H1 (cell line): ENCODE results near the gene VTN. TPM values are rescaled to one million over a fixed set of nuclear protein-coding genes. Genes with fewer than 3 reads are reported as not detected.
A peak's percentile ranks its signal among the peaks of the same experiment; 100 is the strongest.

Source experiments
- EGR1 ChIP-seq: IDR thresholded peaks from 2 replicates; pipeline ENCODE4 v1.6.1; 2011; ENCODE audit warnings: low read depth, low read length, borderline replicate concordance
- EP300 ChIP-seq, 2 experiments: IDR thresholded peaks; 1 replicate in 1 of 2; 2 replicates in 1 of 2; pipeline ENCODE4 v1.6.1; 2011 to 2012; ENCODE audit warnings: low read depth in 2 of 2, low read length in 2 of 2, mild to moderate bottlenecking in 2 of 2, borderline replicate concordance in 1 of 2, inconsistent platforms in 1 of 2, moderate library complexity in 1 of 2
- HDAC2 ChIP-seq, 2 experiments: fragments of 300-600 bp in 1 of 2; sonication (generic) in 1 of 2; IDR thresholded peaks; 2 replicates each; pipeline ENCODE4 v1.6.1; 2011 to 2012; ENCODE audit warnings: low read depth in 2 of 2, low read length in 2 of 2, mild to moderate bottlenecking in 2 of 2, moderate library complexity in 2 of 2, borderline replicate concordance in 1 of 2, inconsistent platforms in 1 of 2
- HDAC6 ChIP-seq: IDR thresholded peaks from one replicate; pipeline ENCODE4 v1.7.1; 2012; ENCODE audit warnings: low read depth, mild to moderate bottlenecking, inconsistent platforms, low read length, moderate library complexity
- JUND ChIP-seq: IDR thresholded peaks from 2 replicates; pipeline ENCODE4 v1.6.1; 2011; ENCODE audit warnings: mild to moderate bottlenecking, improper control_type of control experiment, low read length
- KDM1A ChIP-seq: fragments of 200-600, 300-600 bp; sonication (generic); IDR thresholded peaks from 2 replicates; pipeline ENCODE4 v1.7.1; 2016; ENCODE audit warnings: mild to moderate bottlenecking, low read length, borderline replicate concordance
- KDM5A ChIP-seq: fragments of 200-600 bp; IDR thresholded peaks from 2 replicates; pipeline ENCODE4 v1.7.1; 2012; ENCODE audit warnings: mild to moderate bottlenecking, low read length, inconsistent platforms, mixed read lengths
- NANOG ChIP-seq: IDR thresholded peaks from 2 replicates; pipeline ENCODE4 v1.6.1; 2011; ENCODE audit warnings: low read length, low read depth, mild to moderate bottlenecking, inconsistent platforms; ENCODE audit not compliant: insufficient read depth, poor library complexity, severe bottlenecking
- RFX5 ChIP-seq: IDR thresholded peaks from 2 replicates; pipeline ENCODE4 v1.6.1; 2011; ENCODE audit warnings: low read depth, low read length, improper control_type of control experiment, borderline replicate concordance
- SIRT6 ChIP-seq: IDR thresholded peaks from one replicate; pipeline ENCODE4 v1.7.1; 2012; ENCODE audit warnings: low read length, inconsistent platforms
- SP1 ChIP-seq: IDR thresholded peaks from 2 replicates; pipeline ENCODE4 v1.6.1; 2011; ENCODE audit warnings: low read depth, low read length
- SP2 ChIP-seq: IDR thresholded peaks from 2 replicates; pipeline ENCODE4 v1.6.1; 2012; ENCODE audit warnings: mild to moderate bottlenecking, low read length, inconsistent platforms
- TBP ChIP-seq: IDR thresholded peaks from 2 replicates; pipeline ENCODE4 v1.6.1; 2011; ENCODE audit warnings: low read depth, low read length, improper control_type of control experiment
- polyA plus RNA-seq, 7 experiments: library from polyadenylated mRNA; depleted of rRNA in 3 of 7; stranded (reverse) in 5 of 7; unstranded in 2 of 7; fragments of >200 nt in 5 of 7; fragments of 200-250 nt in 2 of 7; gene quantifications; 1 replicate in 5 of 7; 2 replicates in 1 of 7; 4 replicates in 1 of 7; pipeline versions ENCODE4 v1.2.1 to v1.2.3, GENCODE V29; 2011 to 2013; ENCODE audit warnings: missing spikeins in 2 of 7, mixed read lengths in 2 of 7
- total RNA-seq: library from RNA; stranded (reverse); fragmentation: NEBNext Ultra II Directional; extraction: Animal tissue kit (Norgen Biotek cat#: 25700); gene quantifications from 2 replicates; pipeline ENCODE4 v1.2.1, GENCODE V29; 2021
- TF ChIP-seq, protein P1 (sequence below): IDR thresholded peaks from 2 replicates; pipeline ENCODE4 v1.6.1; 2012; ENCODE audit warnings: inconsistent platforms

Gene VTN
- total and polyA plus RNA-seq, 2 of the 8 experiments (the other 6 are each of a cell fraction or from before 2014, with no cell fraction given), result 0.18 TPM; not detected in 1

DNA sequence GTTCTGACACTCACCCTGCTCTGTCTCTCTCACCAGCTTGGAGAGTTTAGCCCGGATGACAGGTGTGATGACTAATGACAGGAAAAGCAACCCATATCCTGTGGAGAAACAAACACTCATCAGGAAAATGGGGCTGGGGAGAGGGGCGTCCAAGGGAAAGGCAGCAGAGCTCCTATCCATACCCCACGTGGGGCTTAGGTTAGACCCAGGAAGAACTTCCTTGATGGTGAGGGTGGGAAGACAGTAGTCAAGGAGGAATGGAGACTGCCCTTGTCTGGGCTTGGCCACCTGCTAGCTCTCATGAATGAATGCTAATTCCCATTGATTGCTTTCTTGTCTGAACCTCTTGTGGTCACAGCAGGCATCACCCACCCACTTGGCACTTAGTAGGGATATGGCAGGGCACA, 32.1 kb upstream of the VTN start (continued):
- TF ChIP-seq EGR1, result peak; percentile 43; the same call in 1 of the 2 replicates
- TF ChIP-seq TBP, result no peak
- TF ChIP-seq JUND, result peak; percentile 49; the same call in 1 of the 2 replicates
- TF ChIP-seq SIRT6, result no peak
- peak; percentile 100 for TF ChIP-seq NANOG
- peak; percentile 74; the same call in 1 of the 2 replicates for TF ChIP-seq KDM1A
- no peak for TF ChIP-seq RFX5
- no peak for TF ChIP-seq KDM5A
- peak; percentile 56; the same call in 1 of the 2 replicates for TF ChIP-seq SP1
- no peak for TF ChIP-seq SP2
- TF ChIP-seq EP300 (IDR thresholded peaks at IDR 0.05; ENCODE audit: borderline replicate concordance in 1 of 2, low read depth in 2 of 2, low read length in 2 of 2), result peak in 1 of 2 experiments; percentile 87; a peak in 1 of 3 replicates
- TF ChIP-seq HDAC2 (IDR thresholded peaks at IDR 0.05; ENCODE audit: borderline replicate concordance in 1 of 2, low read depth in 2 of 2, low read length in 2 of 2), result peak; percentile 59 to 62; a peak in 1 of 4 replicates
- no peak for TF ChIP-seq HDAC6
- TF ChIP-seq, protein P1, sequence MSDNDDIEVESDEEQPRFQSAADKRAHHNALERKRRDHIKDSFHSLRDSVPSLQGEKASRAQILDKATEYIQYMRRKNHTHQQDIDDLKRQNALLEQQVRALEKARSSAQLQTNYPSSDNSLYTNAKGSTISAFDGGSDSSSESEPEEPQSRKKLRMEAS, result peak; percentile 67
